ENCODE data around the gene KLC4.

DNA sequence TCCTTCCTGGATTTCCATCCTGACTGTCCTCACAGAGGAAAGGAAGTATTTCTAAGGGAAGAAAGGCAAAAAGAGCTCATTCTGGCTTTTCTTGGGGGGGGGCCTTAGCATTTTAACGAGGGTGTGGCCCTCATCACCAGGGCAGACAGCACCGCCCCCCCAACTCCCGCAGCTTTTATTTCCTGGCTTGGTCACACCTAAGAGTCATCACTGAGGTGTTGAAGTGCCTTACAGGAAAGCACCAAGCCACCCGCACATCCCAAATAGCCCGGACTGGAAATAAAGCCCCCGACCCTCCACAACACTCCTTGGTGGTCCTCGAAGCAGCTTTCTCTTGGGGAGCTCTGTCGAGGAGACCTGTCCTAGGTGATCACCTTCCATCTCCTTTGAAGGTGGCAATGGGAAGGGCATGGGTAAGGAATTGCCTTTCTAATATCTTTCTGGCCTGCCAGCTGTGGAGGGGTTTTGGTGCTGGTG lies 17.9 kb downstream of the KLC4 start:
- TF ChIP-seq, protein P1, sequence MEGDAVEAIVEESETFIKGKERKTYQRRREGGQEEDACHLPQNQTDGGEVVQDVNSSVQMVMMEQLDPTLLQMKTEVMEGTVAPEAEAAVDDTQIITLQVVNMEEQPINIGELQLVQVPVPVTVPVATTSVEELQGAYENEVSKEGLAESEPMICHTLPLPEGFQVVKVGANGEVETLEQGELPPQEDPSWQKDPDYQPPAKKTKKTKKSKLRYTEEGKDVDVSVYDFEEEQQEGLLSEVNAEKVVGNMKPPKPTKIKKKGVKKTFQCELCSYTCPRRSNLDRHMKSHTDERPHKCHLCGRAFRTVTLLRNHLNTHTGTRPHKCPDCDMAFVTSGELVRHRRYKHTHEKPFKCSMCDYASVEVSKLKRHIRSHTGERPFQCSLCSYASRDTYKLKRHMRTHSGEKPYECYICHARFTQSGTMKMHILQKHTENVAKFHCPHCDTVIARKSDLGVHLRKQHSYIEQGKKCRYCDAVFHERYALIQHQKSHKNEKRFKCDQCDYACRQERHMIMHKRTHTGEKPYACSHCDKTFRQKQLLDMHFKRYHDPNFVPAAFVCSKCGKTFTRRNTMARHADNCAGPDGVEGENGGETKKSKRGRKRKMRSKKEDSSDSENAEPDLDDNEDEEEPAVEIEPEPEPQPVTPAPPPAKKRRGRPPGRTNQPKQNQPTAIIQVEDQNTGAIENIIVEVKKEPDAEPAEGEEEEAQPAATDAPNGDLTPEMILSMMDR (IDR thresholded peaks at IDR 0.05) = no peak
- no peak for TF ChIP-seq EZH2 (IDR thresholded peaks at IDR 0.05)
- TF ChIP-seq EZH2phosphoT487 (IDR thresholded peaks at IDR 0.05) = no peak

Measured in neural progenitor cell (in vitro differentiated cells).